Keratinocyte (primary cell): ENCODE measurements around the gene LPIN1. TPM values are rescaled to one million over a fixed set of nuclear protein-coding genes. Genes with fewer than 3 reads are reported as not detected.
A peak's percentile ranks its signal among the peaks of the same experiment; 100 is the strongest.

Experiments used
- DNase-seq: peaks from one replicate; pipeline ENCODE4 v3.0.0-alpha.2; 2011; ENCODE audit warnings: low read depth, missing footprints, low spot score
- FAIRE-seq: peaks from 2 replicates; lab custom pipeline; 2011; peaks lifted over from hg19 to GRCh38; lab: Jason Lieb, UNC
- H2AFZ ChIP-seq: 2 replicates; pipeline ENCODE4 v1.6.0; 2012; ENCODE audit warnings: low read length, control low read depth, inconsistent platforms; ENCODE audit not compliant: control insufficient read depth
- H3K27ac ChIP-seq: 2 replicates; pipeline ENCODE4 v1.5.1; 2011; ENCODE audit warnings: low read length; ENCODE audit not compliant: control insufficient read depth, insufficient read depth
- H3K27me3 ChIP-seq: 3 replicates; pipeline ENCODE4 v1.6.0; 2011; ENCODE audit warnings: low read length; ENCODE audit not compliant: control insufficient read depth, insufficient read depth; ENCODE audit errors: extremely low read depth
- H3K36me3 ChIP-seq, 2 experiments: 2 replicates in 1 of 2; 3 replicates in 1 of 2; pipeline ENCODE4 v1.5.1; 2011; ENCODE audit warnings: low read length in 2 of 2, mild to moderate bottlenecking in 1 of 2; ENCODE audit not compliant: control insufficient read depth in 2 of 2, insufficient read depth in 2 of 2; ENCODE audit errors: extremely low read depth in 1 of 2
- H3K4me1 ChIP-seq: 3 replicates; pipeline ENCODE4 v1.5.1; 2011; ENCODE audit warnings: low read length; ENCODE audit not compliant: control insufficient read depth, insufficient read depth; ENCODE audit errors: extremely low read depth
- H3K4me2 ChIP-seq: 3 replicates; pipeline ENCODE4 v1.6.0; 2011; ENCODE audit warnings: low read depth, low read length; ENCODE audit not compliant: control insufficient read depth, insufficient read depth; ENCODE audit errors: extremely low read depth
- H3K4me3 ChIP-seq, 3 experiments: fragments of 200-600 bp in 1 of 3; sonication (generic) in 1 of 3; 2 replicates in 2 of 3; 3 replicates in 1 of 3; pipeline ENCODE4 v1.5.1; 2011 to 2016; ENCODE audit warnings: low read length in 3 of 3, mild to moderate bottlenecking in 3 of 3, control low read depth in 2 of 3, inconsistent platforms in 1 of 3, low read depth in 1 of 3, mixed read lengths in 1 of 3, mixed run types in 1 of 3, moderate library complexity in 1 of 3; ENCODE audit not compliant: control insufficient read depth in 2 of 3, insufficient read depth in 2 of 3; ENCODE audit errors: extremely low read depth in 1 of 3
- H3K79me2 ChIP-seq: 2 replicates; pipeline ENCODE4 v1.6.0; 2012; ENCODE audit warnings: low read length; ENCODE audit not compliant: control insufficient read depth, insufficient read depth
- H3K9ac ChIP-seq: 3 replicates; pipeline ENCODE4 v1.6.0; 2011; ENCODE audit warnings: low read length; ENCODE audit not compliant: control insufficient read depth, insufficient read depth; ENCODE audit errors: extremely low read depth
- H3K9me1 ChIP-seq: 3 replicates; pipeline ENCODE4 v1.6.0; 2011; ENCODE audit warnings: low read length; ENCODE audit not compliant: control insufficient read depth, insufficient read depth; ENCODE audit errors: extremely low read depth
- H3K9me3 ChIP-seq: 2 replicates; pipeline ENCODE4 v1.5.1; 2012; ENCODE audit warnings: low read depth, low read length; ENCODE audit not compliant: control insufficient read depth
- H4K20me1 ChIP-seq: 3 replicates; pipeline ENCODE4 v1.6.0; 2011; ENCODE audit warnings: low read length; ENCODE audit not compliant: control insufficient read depth, insufficient read depth; ENCODE audit errors: extremely low read depth
- EZH2 ChIP-seq: IDR thresholded peaks from one replicate; pipeline ENCODE4 v1.6.1; 2012; ENCODE audit warnings: inconsistent platforms, mild to moderate bottlenecking, low read length, moderate library complexity
- dilution Hi-C: fragments of 300-500 bp; cut with MboI; formaldehyde crosslinking; loops from one replicate; pipeline ENCODE4 v1.7.0; 2020; ENCODE audit warnings: low sequenced_read_pairs; ENCODE audit not compliant: extremely low pct_ligation_motif_present
- polyA plus RNA-seq, 5 experiments: library from polyadenylated mRNA; depleted of rRNA in 3 of 5; stranded (reverse) in 3 of 5; stranded (forward) in 1 of 5; unstranded in 1 of 5; fragments of >200 nt; gene quantifications; 1 replicate in 1 of 5; 2 replicates in 3 of 5; 3 replicates in 1 of 5; pipeline versions ENCODE4 v1.2.1 to v1.2.3, GENCODE V29; 2011 to 2012; ENCODE audit warnings: missing spikeins in 2 of 5, low read depth in 1 of 5, low replicate concordance in 1 of 5
- TF ChIP-seq, protein P1 (sequence below), 3 experiments: IDR thresholded peaks in 1 of 3; conservative IDR thresholded peaks in 1 of 3; optimal IDR thresholded peaks in 1 of 3; 2 replicates in 2 of 3; 3 replicates in 1 of 3; pipeline versions ENCODE3 to v1.5.1; 2011; ENCODE audit warnings: low read length in 3 of 3, mild to moderate bottlenecking in 3 of 3, moderate library complexity in 2 of 3, control low read depth in 1 of 3, inconsistent platforms in 1 of 3; ENCODE audit not compliant: insufficient read depth in 2 of 3; ENCODE audit errors: extremely low read depth in 1 of 3

LPIN1 gene
- polyA plus RNA-seq, 1 donor (not counting 4 experiments of a cell fraction or from before 2014, with no cell fraction given) = 79.6 TPM

DNA sequence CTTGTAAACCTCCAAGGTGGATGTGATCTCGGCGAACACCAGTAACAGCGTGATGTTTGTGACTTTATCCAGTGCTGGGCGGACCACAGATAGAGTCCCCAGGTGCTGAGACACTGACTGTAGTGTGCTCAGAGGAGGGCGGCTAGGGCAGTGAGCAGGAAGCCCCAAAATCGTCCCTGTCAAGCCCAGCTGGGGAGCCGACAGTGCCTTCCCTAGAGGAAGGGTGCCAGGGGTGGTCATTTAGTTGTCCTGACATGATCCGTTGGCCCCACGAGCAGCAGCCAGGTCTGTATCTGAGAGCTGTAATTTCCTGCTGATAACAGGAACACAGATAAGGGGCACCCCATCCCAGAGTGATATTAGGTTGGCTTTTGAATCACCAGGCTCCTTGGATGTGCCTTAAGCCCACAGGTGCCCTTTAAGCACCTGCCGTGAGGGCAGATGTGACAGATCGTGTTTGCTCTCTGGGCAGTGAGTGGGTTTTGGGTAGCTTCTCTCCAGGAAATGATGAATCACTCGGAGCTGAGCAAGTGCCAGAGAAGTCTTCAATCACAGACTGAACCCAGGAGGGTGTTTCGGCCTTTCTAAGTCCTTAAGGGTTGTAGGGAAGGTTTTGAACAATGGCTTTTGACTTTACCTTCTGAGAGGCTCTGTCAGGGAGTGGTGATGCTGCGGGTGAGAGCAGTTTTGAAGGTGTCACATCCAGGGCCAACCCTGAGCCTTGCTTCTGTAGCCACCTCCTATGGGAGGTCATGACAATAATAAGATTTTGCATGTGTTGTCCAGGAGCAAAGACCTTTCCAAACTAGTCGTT, 7.7 kb downstream of the LPIN1 start:
- Histone ChIP-seq H3K36me3 (peaks cover 2% of the 10 kb centered on the region in 2 experiments), H3K9me1 (peaks cover 7% of the 10 kb centered on the region), H3K27ac (peak overlapping the region; percentile 19), H3K9me3 (no peaks in the 10 kb centered on the region), H3K4me2 (peak overlapping the region; percentile 73), H4K20me1 (peaks cover 56% of the 10 kb centered on the region), H2AFZ (no peak overlapping the region), H3K9ac (peak overlapping the region; percentile 30), H3K4me3 (peak overlapping the region in 2 of 3 experiments; percentile 29 to 35), H3K79me2 (peaks cover 95% of the 10 kb centered on the region), H3K4me1 (peaks cover 44% of the 10 kb centered on the region), H3K27me3 (no peaks in the 10 kb centered on the region)
- FAIRE-seq = peak; percentile 78
- dilution Hi-C loops = no loop called here
- TF ChIP-seq, protein P1, sequence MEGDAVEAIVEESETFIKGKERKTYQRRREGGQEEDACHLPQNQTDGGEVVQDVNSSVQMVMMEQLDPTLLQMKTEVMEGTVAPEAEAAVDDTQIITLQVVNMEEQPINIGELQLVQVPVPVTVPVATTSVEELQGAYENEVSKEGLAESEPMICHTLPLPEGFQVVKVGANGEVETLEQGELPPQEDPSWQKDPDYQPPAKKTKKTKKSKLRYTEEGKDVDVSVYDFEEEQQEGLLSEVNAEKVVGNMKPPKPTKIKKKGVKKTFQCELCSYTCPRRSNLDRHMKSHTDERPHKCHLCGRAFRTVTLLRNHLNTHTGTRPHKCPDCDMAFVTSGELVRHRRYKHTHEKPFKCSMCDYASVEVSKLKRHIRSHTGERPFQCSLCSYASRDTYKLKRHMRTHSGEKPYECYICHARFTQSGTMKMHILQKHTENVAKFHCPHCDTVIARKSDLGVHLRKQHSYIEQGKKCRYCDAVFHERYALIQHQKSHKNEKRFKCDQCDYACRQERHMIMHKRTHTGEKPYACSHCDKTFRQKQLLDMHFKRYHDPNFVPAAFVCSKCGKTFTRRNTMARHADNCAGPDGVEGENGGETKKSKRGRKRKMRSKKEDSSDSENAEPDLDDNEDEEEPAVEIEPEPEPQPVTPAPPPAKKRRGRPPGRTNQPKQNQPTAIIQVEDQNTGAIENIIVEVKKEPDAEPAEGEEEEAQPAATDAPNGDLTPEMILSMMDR (optimal IDR thresholded peaks at IDR 0.05 in 1 of 3, IDR thresholded peaks at IDR 0.05 in 1 of 3, conservative IDR thresholded peaks at IDR 0.05 in 1 of 3; ENCODE audit: extremely low read depth in 1 of 3, insufficient read depth in 2 of 3, low read length in 3 of 3) = no peak
- no peak for TF ChIP-seq EZH2
- no peak for DNase-seq

DNA sequence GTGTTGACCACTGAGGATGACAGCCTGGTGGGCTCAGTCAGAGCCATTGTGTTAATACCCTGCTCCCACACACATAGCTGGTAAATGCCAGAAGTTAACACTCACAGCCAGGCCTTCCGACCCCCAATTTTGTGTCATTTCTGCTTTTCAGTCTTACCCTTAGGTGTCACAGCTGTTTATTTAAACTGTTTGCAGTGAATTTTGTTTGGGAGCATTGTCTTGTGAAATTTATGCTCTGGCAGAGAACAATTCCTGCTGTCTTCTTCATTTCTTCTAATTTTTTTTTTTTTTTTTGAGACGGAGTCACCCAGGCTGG, 8.2 kb downstream of the LPIN1 start:
- no peak for FAIRE-seq
- H3K4me1 ChIP-seq = peaks cover 39% of the 10 kb centered on the region

More for the DNA sequence above, 8.2 kb downstream of the LPIN1 start:
- DNase-seq = no peak
- Histone ChIP-seq H3K4me2 (peak overlapping the region; percentile 73), H3K27ac (peak overlapping the region; percentile 19), H3K79me2 (peaks cover 89% of the 10 kb centered on the region), H3K9ac (no peak overlapping the region), H2AFZ (no peak overlapping the region), H3K36me3 (peaks cover 2% of the 10 kb centered on the region in 2 experiments), H3K9me1 (peaks cover 5% of the 10 kb centered on the region), H4K20me1 (peaks cover 50% of the 10 kb centered on the region), H3K4me3 (no peak overlapping the region), H3K27me3 (no peaks in the 10 kb centered on the region), H3K9me3 (no peaks in the 10 kb centered on the region)
- TF ChIP-seq, protein P1 (optimal IDR thresholded peaks at IDR 0.05 in 1 of 3, IDR thresholded peaks at IDR 0.05 in 1 of 3, conservative IDR thresholded peaks at IDR 0.05 in 1 of 3; ENCODE audit: extremely low read depth in 1 of 3, insufficient read depth in 2 of 3, low read length in 3 of 3) = no peak
- TF ChIP-seq EZH2 = no peak
- dilution Hi-C loops = no loop called here
